MG63 (cell line): ENCODE measurements around the gene MGP. TPM values are rescaled to one million over a fixed set of nuclear protein-coding genes. Genes with fewer than 3 reads are reported as not detected.

ENCODE experiments used
- DNase-seq: peaks from one replicate; pipeline ENCODE4 v3.0.0-alpha.2; 2020
- H3K27me3 ChIP-seq: fragments of 250-450 bp; sonication (Bioruptor Pico); 2 replicates; pipeline ENCODE4 v1.5.1; 2020; ENCODE audit warnings: mild to moderate bottlenecking, moderate library complexity
- H3K36me3 ChIP-seq: fragments of 250-450 bp; sonication (Bioruptor Pico); 2 replicates; pipeline ENCODE4 v1.5.1; 2020; ENCODE audit warnings: mild to moderate bottlenecking, moderate library complexity
- H3K4me3 ChIP-seq: fragments of 250-450 bp; sonication (Bioruptor Pico); 2 replicates; pipeline ENCODE4 v1.5.1; 2020; ENCODE audit warnings: mild to moderate bottlenecking, moderate library complexity
- H3K9me3 ChIP-seq: fragments of 250-450 bp; sonication (Bioruptor Pico); 2 replicates; pipeline ENCODE4 v1.5.1; 2020; ENCODE audit warnings: mild to moderate bottlenecking, moderate library complexity
- total RNA-seq: library from RNA; depleted of rRNA; stranded (reverse); fragments of >200 nt; shearing (Covaris generic); gene quantifications from 2 replicates; pipeline ENCODE4 v1.2.3, GENCODE V29; 2014; ENCODE audit warnings: low replicate concordance

Gene MGP
- total RNA-seq, 1 experiment from 2014 or later, result 0.69 TPM

DNA sequence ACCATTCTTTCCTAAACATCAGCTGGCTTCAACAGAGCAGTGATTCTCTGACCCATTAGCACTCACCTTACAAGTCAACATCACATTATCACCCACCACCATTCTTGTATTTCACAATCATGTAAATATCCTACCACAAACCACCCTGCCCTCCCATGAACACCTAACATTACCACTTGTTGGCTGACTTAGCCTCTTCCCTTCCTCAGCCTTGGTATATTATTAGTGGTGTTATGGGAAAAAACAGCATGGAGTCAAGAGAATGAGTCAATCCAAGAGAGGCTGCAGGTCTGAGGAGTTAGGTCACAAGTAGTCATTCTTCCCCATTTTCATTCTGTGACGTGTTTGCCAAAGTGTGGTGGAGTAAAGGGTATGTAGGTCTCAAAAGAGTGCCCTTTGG lies 22.3 kb upstream of the MGP start:
- Histone ChIP-seq H3K4me3 (no peak overlapping the region), H3K27me3 (no peaks in the 10 kb centered on the region), H3K36me3 (no peaks in the 10 kb centered on the region), H3K9me3 (no peaks in the 10 kb centered on the region)
- no peak for DNase-seq

DNA sequence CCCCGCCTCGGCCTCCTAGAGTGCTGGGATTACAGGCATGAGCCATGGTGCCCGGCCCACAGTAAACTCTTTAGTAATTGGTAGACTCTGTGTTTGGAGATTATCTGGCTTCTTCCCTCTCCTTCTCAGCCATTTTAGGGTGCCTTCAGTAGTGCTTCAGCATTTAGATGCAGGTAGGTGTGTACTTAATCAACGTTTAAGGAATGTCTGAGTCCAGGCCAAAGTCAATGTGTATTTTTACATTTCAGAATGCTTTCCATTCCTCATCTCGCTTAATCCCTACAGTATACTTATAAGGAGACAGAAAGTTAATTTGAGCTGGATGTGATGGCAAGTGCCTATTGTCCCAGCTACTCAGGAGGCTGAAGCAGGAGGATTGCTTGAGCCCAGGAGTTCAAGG lies 20.5 kb upstream of the MGP start:
- H3K36me3 ChIP-seq, result no peaks in the 10 kb centered on the region
- H3K27me3 ChIP-seq, result no peaks in the 10 kb centered on the region
- no peaks in the 10 kb centered on the region for H3K9me3 ChIP-seq
- DNase-seq, result no peak
- no peak overlapping the region for H3K4me3 ChIP-seq

DNA sequence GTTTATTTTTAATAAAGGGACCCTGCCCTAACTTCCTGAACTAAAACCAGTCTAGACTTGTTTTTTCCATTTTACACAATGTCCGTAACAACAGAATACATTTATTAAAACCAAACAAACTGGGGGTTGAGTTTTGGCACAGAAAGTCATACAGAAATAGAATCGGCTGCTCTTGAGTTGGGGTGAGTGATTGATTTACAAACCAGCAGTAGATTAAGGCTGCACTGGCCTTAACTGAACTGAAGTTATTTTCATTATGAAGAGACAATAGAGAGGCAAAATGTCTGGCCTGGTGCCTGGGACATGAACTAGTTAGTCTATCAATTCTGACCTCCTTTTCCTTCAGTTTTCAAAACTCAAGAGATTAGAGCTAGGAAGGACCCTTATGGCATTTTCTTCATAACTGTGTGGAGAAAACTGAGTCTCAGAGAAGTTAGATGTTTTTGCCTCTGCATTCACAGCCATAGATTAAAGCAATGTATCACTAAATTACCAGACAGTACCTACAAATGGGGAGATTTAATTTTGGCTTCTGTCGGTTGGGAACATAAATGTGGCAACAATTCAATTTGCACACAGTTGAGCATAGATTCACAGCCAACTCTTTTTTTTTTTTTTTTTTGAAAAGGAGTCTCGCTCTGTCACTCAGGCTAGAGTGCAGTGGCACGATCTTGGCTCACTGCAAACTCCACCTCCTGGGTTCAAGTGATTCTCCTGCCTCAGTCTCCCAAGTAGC lies 19.8 kb upstream of the MGP start:
- DNase-seq, result no peak
- H3K4me3 ChIP-seq, result no peak overlapping the region
- no peaks in the 10 kb centered on the region for H3K27me3 ChIP-seq
- H3K9me3 ChIP-seq, result no peaks in the 10 kb centered on the region
- no peaks in the 10 kb centered on the region for H3K36me3 ChIP-seq

DNA sequence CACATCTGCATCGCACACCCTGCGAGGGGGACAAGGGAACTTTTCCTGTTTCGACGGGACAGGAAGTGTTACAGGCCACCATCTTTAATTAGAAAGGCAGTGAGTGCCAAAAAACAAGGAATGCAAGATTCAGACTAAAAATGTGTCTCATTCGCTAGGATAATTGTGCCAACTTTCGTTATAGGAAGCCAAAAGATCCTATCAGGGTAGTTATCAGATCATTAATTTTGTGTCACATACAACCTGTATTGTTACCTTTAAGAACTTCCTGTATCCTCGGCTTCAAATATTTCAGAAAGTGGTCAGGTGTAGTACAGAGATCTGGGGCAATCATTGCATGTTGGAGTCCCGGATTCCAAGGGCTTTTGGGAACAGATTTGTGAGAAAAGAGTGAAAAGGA lies 19.2 kb upstream of the MGP start:
- Histone ChIP-seq H3K9me3 (no peaks in the 10 kb centered on the region), H3K36me3 (no peaks in the 10 kb centered on the region), H3K27me3 (no peaks in the 10 kb centered on the region), H3K4me3 (no peak overlapping the region)
- no peak for DNase-seq

DNA sequence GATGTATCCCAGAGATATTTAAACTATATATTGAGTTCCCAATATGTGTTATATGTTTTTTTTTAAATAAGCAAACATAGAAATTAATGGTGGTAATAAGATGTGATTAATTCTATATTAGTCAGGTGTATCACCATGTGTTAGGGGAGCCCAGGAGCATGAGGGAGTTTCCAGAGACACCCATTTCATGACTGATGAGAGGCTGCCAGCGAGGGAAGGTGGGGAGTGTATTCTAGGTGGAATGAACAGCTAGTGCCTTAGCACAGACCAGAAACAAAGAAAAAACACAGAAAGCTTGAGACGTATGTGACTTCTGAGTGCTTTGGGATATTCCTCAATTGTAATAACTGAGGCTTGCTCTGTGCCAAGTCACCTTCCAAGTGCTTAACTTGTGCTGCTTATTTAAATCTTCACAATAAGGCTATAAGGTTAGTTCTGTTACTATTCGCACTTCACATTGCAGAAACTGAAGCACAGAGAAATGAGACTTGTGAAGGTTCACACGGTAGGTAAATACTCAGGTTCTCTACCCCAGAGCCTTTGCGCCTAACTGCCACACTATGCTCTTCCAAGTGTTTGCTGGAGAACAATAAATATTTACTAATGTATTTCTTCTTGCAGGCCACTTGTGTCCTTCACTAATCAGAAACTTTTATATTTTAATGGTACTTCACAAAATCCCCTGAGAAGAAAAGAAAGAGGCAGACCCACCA lies 17.9 kb upstream of the MGP start:
- no peak for DNase-seq
- H3K9me3 ChIP-seq, result no peaks in the 10 kb centered on the region
- no peaks in the 10 kb centered on the region for H3K27me3 ChIP-seq
- no peaks in the 10 kb centered on the region for H3K36me3 ChIP-seq
- H3K4me3 ChIP-seq, result no peak overlapping the region

DNA sequence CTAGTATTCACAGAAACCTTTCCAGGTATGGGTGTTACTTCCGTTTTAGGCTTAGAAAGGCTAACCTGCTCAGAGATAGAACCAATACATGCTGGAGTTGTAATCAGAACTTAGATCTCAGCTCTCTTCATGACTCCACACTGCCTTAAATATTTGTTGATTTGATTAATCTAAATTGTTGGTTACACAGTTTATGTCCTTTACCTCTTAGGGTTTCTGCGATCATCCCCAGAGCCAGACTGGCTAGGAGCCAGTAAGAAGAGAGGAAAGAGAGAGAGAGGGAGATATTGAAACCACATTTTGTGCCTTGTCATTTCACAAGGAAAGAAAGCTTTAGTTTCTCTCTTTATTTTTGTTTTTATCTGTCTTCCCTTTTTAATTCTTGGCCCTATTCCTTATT lies 16.8 kb upstream of the MGP start:
- Histone ChIP-seq H3K4me3 (no peak overlapping the region), H3K27me3 (no peaks in the 10 kb centered on the region), H3K9me3 (no peaks in the 10 kb centered on the region), H3K36me3 (no peaks in the 10 kb centered on the region)
- DNase-seq, result no peak

DNA sequence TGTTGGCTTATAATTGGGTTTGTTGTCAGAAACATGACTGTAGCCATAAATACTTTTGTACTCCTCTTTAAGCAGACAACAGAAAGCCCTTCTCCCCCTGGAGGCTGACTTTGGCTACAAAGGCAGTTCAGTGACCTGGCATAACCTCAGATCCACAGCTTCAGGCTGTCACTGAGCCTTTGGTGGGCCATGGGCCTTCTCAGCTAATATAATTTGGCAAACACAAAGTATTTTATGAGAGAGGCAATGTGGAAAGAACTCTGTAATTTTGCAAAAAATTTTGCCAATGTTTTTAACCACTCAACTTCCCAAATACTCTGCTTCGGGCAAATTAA lies 15.5 kb upstream of the MGP start:
- H3K36me3 ChIP-seq, result no peaks in the 10 kb centered on the region
- H3K27me3 ChIP-seq, result no peaks in the 10 kb centered on the region
- no peaks in the 10 kb centered on the region for H3K9me3 ChIP-seq
- no peak for DNase-seq
- H3K4me3 ChIP-seq, result no peak overlapping the region

DNA sequence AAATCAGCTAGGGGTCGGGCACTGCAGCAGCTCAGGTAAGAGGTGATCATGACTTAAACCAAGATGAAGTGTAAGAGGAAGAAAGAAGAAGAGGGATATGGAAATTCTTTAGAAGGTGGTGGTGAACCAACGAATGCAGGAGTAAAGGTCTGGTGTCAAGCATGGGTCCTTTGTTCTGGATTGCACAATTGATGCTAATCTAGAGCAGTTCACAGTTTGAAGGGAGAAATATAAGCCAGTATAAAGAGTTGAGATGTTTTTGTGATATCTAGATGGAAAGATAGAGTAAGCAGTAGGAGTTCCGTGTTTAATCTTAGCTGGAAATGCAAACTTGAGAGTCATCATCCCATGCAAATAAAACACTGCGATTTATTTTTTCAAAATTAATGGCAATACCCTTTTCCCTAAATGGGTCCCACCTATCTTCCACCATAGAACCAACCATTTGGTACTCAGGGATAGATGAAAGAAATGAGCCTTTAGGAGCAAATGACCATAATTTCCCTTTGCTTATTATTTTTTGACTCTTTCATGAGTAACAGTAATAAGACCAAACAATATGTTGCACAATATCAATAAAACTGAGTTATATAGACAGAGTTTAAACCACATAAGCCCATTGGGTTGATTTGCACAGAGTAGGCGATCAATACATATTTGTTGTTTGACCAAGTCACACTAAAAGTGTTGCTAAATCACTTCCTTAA lies 15.0 kb upstream of the MGP start:
- Histone ChIP-seq H3K9me3 (no peaks in the 10 kb centered on the region), H3K36me3 (no peaks in the 10 kb centered on the region), H3K4me3 (no peak overlapping the region), H3K27me3 (no peaks in the 10 kb centered on the region)
- no peak for DNase-seq

DNA sequence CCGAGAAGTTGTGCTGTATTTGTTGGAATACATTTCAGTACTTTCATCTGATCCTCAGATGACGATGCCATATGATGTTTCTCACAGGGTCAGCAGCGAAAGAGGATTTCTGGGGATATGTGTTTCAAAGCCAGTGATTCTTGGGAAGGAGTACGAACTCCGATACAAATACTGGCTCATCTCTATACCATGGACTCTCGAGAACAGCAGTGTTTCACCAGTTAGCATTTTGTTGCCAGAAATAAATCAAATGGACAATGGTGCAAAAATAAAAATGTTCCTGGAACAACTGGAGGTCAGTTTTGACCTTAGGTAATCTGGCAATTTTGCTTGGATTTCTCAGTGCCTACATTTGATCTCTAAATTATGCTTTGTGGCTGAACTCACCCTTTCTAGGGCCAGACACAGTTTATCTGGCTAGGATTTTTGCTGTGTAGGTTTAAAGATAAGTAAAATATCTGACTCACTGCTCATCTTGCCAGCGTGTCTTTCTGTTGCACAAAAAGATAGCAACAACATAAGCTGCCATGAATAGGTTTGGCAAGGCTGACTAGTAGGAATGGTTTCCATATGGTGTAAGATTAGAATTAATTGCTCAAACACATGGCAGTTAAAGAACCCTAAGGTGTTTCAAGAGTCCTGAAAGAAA lies 11.0 kb upstream of the MGP start:
- Histone ChIP-seq H3K36me3 (no peaks in the 10 kb centered on the region), H3K27me3 (no peaks in the 10 kb centered on the region), H3K4me3 (no peak overlapping the region), H3K9me3 (no peaks in the 10 kb centered on the region)
- DNase-seq, result peak; percentile 58

DNA sequence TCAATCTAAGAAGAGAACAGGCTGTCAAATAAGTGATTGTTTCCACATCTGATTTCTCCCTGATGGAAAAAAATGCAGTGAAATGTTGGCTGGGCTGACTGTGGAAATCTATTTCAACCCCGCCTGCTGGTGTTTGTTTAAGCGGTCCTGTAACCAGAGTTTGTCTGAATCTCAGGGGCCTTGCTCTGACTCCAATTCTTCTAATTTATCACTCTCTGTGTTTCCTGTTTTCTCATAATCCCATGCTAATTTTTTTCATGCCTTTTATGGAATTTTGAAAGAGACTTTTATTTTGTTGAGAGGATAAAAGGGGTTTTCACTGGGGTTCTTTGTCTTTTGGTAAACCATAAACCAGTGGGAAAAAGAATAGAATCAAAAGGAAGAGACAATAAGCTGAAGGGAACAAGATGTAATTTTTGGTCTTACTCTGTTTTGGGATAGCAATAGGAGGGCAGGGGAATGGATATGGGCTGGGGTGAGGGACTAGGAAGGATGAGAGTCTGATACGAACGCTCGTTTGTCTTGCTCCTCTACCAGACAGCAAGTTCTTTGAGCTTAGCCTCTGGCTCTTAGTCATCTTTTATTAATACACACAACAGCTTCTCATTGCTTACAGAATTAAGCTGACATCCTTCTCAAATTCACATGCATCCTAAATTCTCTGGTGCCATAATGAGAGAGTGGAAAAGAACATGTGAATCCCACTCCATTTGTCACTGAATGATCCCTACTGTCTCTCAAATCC lies 8.0 kb upstream of the MGP start:
- Histone ChIP-seq H3K36me3 (no peaks in the 10 kb centered on the region), H3K4me3 (no peak overlapping the region), H3K27me3 (no peaks in the 10 kb centered on the region; the same call in 1 of the 2 replicates), H3K9me3 (no peaks in the 10 kb centered on the region)
- DNase-seq, result no peak

DNA sequence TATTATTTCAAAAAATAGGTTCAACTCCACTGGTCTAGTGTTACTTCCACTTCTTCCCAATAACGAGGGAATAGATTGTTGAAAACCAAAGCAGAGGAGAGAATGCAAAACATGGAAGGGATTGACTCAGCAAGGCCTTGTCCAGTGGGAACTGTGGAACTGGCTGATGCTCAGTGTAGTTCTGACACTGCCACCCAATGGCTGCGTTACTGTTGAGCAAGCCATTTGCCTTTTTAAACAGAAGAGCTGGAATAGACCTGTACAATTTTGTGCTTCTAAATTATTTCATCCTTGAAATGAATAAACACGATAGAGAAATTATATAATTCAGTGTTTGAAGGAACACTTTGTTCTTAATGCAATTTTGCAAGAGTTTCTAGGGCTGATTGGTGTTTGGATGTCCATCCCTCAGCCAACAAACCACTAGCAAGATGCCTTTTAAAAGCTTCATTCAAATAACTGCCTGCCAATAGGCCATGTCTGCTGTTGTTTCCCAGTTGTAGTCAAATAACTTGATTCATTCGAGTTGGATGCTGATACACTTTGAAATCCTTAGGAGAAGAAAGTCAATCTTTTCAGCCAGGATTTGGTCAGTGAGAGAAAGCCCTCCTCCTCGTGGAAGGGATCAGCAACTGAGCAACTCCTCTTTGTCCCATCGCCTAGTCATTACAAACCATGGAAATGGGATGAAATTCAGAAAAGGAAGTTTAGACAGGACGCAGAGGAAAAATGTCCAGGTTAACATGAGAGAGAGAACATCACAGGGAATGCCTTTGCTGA lies 7.3 kb upstream of the MGP start:
- no peak overlapping the region for H3K4me3 ChIP-seq
- no peaks in the 10 kb centered on the region for H3K9me3 ChIP-seq
- H3K36me3 ChIP-seq, result no peaks in the 10 kb centered on the region
- no peak for DNase-seq
- no peaks in the 10 kb centered on the region; the same call in 1 of the 2 replicates for H3K27me3 ChIP-seq

DNA sequence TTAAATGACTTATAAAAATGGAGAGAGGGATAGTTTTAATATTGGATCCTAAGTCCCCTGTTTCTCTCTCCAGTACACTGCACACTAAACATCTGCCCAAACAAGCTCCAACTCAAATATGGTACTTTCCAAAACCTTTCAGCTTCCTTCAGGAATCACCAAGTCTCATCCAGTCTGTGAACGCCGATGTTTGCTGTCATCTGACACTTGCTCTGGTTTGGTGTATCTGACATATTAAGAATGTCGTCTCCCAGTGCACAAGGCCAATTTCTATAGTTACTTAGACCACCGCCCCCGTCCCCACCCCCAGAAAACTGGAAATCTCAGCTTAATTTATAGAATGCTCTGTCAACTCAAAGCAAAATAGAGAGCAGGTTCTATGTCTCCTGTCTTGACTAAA lies 5.0 kb upstream of the MGP start:
- Histone ChIP-seq H3K4me3 (no peak overlapping the region), H3K36me3 (no peaks in the 10 kb centered on the region), H3K27me3 (no peaks in the 10 kb centered on the region; the same call in 1 of the 2 replicates), H3K9me3 (no peaks in the 10 kb centered on the region)
- no peak for DNase-seq

DNA sequence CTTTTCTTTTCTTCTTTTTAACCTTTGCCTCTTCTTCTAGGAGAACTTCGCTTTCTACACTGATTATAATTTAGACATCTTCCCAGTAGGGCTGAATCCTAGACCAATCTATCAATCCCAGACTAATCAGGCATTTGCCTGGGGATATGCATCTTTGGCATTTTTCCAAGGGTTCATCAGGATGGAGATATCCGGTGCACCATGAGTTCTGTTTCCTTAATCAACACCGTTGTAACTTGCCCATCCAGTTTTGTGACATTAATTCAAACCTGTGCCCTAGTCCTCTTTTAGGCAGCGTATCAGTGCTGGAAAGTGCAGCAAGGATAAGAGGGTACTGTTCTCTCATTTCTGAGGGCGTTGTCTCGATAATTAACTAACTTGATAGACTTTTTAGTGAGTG lies 617 bp upstream of the MGP start:
- DNase-seq, result no peak
- H3K4me3 ChIP-seq, result no peak overlapping the region
- H3K36me3 ChIP-seq, result no peaks in the 10 kb centered on the region
- H3K27me3 ChIP-seq, result no peaks in the 10 kb centered on the region; the same call in 1 of the 2 replicates
- H3K9me3 ChIP-seq, result no peaks in the 10 kb centered on the region

DNA sequence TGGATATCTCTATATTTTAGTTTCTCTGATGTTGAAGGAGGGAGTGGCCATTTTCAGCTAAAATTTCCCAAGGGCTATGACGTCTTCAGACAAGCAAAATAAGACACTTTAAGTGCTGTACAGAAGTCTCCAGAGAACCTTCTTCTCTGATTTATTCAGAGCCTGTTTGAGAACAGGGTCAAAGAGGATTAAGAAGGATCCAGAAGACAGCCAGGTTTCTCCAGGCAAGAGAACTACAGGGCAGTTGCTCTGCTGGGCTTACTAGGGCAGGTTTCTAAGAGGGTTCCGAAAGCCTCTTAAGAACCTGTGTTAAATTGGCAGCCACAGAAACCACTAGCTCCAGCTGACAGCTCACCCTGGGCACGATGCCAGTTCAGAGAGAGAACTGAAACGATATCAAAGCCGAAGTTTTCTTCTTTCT lies 1.2 kb downstream of the MGP start:
- Histone ChIP-seq H3K27me3 (no peaks in the 10 kb centered on the region; the same call in 1 of the 2 replicates), H3K36me3 (no peaks in the 10 kb centered on the region), H3K9me3 (no peaks in the 10 kb centered on the region), H3K4me3 (no peak overlapping the region)
- DNase-seq, result peak; percentile 67

DNA sequence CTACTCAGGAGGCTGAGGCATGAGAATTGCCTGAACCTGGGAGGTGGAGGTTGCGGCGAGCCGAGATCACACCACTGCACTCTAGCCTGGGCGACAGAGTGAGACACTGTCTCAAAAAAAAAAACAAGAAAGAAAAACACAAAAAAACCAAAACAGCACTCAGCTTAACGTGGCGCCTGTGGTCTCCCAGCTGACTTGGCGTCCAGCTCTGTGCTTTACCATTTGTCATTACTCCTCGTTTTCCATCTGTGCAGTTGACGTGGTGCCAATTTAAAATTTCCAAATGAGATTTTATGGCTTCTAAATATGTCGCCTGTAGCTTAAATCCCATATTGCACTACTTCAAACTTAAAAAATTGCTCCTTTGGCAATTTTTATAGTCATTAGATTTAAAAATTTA lies 2.0 kb downstream of the MGP start:
- DNase-seq, result no peak
- no peaks in the 10 kb centered on the region for H3K9me3 ChIP-seq
- no peaks in the 10 kb centered on the region for H3K36me3 ChIP-seq
- H3K4me3 ChIP-seq, result no peak overlapping the region
- no peaks in the 10 kb centered on the region; the same call in 1 of the 2 replicates for H3K27me3 ChIP-seq

DNA sequence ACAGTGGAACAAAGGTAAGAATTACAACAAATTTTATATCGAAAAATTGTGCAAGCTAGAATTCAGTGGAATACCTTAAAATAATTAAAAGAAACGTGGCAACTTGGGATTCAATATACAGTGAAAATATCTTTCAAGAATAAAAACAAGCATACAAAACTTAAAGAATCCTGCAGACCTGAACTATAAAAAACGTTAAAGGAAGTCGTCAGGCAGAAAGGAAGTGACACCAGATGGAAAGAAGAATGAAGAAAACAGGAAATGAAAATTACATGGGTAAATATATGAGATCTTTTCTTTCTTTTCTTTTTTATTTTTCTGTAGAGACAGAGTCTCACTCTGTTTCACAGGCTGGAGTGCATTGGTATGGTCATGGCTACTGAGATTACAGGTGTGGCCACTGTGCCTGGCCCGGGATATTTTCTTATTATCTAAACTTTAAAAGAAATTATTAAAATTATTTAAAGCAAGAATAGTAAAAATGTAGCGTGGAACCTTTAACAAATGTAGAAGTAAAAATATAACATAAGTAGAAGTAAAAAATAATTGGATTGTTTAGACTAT lies 4.7 kb downstream of the MGP start:
- no peak overlapping the region for H3K4me3 ChIP-seq
- H3K9me3 ChIP-seq, result no peaks in the 10 kb centered on the region
- no peaks in the 10 kb centered on the region for H3K27me3 ChIP-seq
- no peak for DNase-seq
- no peaks in the 10 kb centered on the region for H3K36me3 ChIP-seq
